Pulmonary artery endothelial cell (primary cell): ENCODE results near the gene THAP3. TPM values are rescaled to one million over a fixed set of nuclear protein-coding genes. Genes with fewer than 3 reads are reported as not detected.
"Not testable (repeated sequence)": the region's sequence is repeated elsewhere in the genome, so short reads cannot be mapped to it uniquely, and the experiment has no call there.

Experiments
- DNase-seq: peaks from one replicate; pipeline ENCODE4 v3.0.0-alpha.2; 2011; ENCODE audit warnings: low read depth, low spot score
- total RNA-seq: library from RNA; depleted of rRNA; stranded (reverse); fragments of >200 nt; gene quantifications from 2 replicates; pipeline ENCODE4 v1.2.3, GENCODE V29; 2014

The THAP3 gene
- total RNA-seq, 1 donor from 2014 or later, result 17.5 TPM

DNA sequence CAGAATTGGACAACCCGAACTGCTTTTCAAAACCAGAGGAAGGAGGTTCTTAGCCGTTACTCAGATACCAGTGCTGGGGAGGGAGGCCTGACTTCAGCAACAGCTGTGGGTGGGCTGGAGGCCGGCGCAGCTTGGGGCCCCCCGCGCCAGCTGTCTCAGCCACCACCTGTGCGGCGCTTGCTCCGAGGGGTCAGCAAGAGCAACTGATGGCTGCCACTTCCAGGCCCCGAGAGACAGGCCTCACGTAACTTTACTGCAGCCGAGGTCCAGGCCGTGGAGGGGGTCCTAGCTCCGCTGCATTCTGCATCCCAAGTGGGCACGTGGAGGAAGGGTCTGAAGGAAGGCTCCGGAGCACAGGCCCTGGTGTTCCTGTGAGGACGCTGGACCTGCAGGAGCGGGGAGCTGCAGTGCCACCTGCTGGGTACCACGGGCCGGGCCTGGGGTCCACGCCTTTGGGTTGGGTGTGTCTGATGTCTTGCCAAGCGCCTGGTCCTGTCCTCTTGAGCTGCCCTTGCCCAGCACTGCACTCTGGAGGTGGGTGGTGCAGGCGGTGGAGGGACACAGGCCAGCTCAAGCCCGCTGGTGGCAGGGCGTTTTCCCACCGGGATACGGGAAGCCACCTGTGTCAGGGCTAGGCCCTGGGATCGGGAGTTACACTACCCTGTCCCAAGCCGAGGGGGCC is 9.8 kb downstream of the THAP3 start:
- DNase-seq, result no peak

- no peak for DNase-seq
Measured at GRCh38 chr1:6635161-6635909, 10.7 kb downstream of the THAP3 start.

GRCh38 chr1:6635910-6636760 is 11.5 kb downstream of the THAP3 start:
- no peak for DNase-seq

DNA sequence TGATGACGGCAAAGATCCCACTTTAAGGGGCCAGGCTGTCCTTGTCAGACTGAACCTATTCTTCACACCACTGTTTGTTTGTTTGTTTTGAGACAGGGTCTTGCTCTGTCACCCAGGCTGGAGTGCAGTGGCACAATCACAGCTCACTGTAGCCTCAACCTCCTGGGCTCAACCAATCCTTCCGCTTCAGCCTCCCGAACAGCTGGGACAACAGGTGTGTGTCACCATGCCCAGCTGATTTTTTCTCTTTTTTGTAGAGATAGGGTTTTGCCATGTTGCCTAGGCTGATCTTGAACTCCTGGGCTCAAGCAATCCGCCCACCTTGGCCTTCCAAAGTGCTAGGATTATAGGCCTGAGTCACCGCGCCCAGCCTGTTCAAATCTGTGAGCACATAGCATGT is 12.1 kb downstream of the THAP3 start:
- not testable (repeated sequence) for DNase-seq

DNA sequence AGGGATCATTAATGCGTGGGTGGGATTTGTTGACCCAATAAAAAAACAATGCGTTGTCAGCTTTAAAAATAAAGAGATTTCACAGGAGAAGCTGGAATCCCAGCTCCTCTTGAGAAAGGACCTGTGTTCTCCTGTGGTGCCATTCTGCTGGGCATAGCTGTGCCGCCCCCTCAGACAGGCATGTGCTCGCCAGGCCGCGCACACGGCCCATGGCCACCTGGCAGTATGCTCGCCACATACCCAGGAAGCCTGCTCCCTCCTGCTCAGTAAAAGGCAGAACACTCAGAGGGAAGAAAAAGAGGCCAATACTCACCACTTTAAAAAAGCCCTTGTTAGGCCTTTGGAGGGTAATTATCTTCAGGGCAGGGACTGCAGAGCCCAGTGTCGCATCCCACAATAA is 13.1 kb downstream of the THAP3 start:
- no peak for DNase-seq

DNA sequence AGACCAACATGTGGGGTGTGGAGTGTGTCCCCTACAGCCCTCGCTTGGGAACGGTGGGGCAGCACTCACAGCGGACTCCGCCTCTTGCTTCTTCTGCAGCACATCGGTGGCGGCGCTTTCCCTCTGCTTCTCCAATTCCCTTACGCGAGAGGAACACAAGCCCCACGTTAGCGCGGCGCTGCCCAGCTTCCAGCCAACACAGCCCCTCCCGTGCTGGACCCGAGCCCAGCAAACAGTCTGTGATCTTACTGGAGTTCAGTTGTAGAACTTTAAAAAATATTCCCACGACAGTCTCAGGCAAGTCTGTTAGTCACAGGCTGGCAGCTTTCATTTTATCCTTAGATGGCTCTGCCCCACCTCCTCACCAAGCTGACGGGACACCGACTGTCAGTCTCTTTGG is 13.6 kb downstream of the THAP3 start:
- DNase-seq, result no peak

- not testable (repeated sequence) for DNase-seq
Measured at GRCh38 chr1:6640867-6641266, 16.2 kb downstream of the THAP3 start.

DNA sequence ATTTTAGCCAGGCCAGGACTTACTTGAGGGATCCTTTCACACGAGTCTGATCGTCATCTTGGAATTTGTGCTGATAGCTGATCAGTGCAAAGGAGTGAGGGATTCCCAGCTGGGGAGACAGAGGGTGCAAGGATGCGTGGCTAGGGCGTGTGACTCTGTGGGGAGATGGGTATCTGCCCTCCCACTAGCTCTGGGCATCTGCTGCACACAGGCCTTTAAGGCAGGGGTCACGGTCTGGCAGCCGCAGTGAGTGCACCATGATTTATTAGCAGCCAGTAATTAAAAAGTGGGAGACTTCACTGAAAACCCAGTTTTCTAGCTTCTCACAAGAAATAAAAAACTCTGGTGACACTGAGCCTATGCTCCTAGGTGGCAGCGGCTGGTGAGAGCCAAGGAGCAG is 20.4 kb downstream of the THAP3 start:
- DNase-seq, result no peak

DNA sequence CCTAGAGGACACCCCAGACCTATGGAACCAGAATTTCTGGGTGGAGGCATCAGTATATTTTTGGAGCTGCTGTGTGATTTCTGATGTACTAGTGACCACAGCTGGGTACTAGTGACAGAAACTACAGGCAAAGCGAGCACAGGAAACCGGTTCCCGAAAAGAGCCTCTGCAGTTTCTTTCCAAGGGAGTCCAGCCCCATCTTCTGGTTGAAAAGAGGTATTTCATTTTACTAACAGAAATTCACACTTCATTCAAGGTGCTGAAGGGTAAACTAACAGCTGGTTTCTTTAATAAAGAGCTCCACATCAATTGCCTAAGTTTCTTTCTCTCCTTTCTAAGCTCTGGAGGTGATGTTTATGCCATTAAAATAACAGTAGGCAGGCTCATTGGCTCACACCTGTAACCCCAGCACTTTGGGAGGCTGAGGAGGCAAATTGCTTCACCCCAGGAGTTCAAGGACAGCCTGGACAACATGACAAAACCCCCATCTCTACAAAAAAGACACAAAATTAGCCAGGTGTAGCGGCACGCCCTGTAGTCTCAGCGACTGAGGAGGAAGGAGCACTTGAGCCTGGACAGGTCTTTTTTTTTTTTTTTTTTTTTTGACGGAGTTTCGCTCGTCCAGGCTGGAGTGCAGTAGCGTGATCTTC is 22.0 kb downstream of the THAP3 start:
- DNase-seq, result no peak

GRCh38 chr1:6648556-6648955 is 23.9 kb downstream of the THAP3 start:
- no peak for DNase-seq

GRCh38 chr1:6651909-6652308 is 27.2 kb downstream of the THAP3 start:
- DNase-seq, result no peak

DNA sequence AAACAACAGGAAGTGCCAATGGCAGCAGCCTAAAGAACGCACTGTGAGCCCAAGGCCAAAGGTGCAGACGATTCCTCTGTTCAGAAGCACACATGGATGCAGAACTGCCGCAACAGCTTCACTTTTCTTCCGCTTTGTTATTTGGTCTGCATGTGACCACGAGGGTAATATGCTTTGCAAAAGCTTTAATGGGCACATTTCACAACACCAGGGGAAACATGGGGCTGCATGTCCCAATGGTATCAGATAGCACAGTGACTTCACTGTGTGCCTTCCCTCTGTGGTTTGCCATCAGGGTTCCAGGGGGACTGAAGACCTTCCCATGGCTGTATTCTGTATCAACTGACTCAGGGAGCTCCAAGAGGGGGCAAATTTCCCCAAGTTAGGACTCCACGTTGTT is 28.3 kb downstream of the THAP3 start:
- DNase-seq, result no peak

GRCh38 chr1:6653436-6654290 is 29.0 kb downstream of the THAP3 start:
- DNase-seq, result no peak

GRCh38 chr1:6657138-6657537 is 32.5 kb downstream of the THAP3 start:
- DNase-seq, result no peak

DNA sequence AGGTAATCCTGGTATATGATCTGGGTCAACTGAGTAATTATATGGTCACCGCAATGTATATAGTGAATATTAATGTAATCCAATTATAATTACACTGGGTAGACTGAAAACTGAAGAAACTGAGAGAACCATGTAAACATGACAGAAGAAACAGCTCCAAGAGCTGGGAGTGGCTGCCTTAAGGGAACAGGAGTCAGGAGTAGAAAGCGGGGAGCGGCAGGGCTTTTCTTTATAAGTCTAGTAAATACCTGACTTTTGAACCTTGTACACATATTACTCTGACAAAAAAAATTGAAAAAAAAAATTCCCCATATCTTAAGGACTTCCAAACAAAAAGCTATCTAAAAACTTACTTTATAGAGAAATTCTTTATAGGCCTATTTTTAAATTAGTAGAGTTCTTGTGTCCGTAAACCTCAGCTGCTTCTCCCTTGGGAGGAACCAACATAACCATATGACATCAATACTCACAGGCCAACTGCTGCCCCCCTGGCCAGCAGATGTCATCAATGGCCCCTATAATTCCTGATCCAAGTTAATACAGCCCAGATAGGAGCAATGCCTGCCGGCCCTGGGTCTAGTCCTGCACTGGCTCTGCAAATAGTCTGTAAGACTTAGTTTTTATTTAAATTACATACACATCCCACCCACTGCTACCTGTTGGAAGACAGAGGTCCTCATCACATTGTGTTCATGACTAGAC is 33.8 kb downstream of the THAP3 start:
- no peak for DNase-seq

DNA sequence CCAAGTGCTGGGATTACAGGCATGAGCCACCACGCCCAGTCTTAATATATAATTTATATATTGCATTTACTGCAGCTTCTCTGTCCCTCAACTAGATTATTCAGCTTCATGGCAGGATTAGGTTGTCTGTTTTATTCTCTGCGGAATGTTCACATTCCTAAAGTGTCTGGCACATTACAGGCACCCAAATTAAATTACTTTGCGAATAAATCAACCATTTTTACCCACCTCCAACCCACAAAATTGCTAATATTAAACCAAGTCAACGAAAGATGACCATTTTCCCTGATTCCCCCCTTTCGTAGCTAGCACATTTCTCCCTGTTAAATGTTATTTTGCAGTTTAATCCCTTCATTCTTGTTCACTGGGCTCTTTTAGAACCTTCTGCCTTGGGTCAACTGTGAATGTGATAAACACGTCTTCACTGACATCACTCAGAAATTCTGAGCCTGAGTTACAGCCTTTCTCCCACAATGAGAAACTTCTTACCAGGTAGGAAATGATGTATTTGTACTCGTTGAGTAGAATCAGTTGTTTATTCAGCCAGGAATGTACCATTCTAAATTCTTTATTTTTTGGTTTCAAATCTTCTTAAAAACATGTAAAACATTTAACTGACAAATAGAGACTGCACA is 35.9 kb downstream of the THAP3 start:
- DNase-seq, result no peak

DNA sequence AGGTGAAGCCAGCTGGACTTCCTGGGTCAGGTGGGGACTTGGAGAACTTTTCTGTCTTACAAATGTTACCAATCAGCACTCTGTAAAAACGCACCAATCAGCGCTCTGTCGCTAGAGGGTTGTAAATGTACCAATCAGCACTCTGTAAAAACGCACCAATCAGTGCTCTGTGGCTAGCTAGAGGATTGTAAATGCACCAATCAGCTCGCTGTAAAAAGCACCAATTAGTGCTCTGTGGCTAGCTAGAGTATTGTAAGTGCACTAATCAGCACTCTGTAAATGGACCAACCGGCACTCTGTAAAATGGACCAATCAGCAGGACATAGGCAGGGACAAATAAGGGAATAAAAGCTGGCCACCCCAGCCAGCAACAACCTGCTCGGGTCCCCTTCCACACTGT is 37.8 kb downstream of the THAP3 start:
- not testable (repeated sequence) for DNase-seq

- no peak for DNase-seq
Measured at GRCh38 chr1:6666696-6667095, 42.0 kb downstream of the THAP3 start.

- DNase-seq, result no peak
Measured at GRCh38 chr1:6667139-6667538, 42.5 kb downstream of the THAP3 start.

DNA sequence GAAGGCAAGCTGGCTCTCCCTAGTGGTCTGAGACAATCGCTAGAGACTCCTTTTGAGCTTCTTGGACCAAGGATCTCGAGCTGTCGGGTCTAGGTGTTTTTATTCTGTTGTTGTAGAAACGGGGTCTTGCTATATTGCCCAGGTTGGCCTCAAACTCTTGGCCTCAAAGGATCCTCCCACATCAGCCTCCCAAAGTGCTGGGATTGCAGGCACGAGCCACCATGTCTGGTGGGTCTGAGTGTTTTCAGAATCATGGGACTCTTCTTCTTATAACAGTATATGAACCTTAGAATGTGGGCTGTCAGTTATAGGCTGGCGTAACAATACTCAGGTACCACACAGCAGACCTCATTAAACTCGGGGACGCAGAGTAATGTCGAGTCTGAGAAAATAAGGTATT is 43.8 kb downstream of the THAP3 start:
- no peak for DNase-seq
